Measurements from ENCODE around the gene PCDHGB6. TPM values are rescaled to one million over a fixed set of nuclear protein-coding genes. Genes with fewer than 3 reads are reported as not detected.

PCDHGB6 gene
- total RNA-seq (2022; extraction: Qiagen RNA extraction; ENCODE audit: low read depth), result 0.09 to 0.23 TPM (median 0.13 TPM) in 5 replicates

DNA sequence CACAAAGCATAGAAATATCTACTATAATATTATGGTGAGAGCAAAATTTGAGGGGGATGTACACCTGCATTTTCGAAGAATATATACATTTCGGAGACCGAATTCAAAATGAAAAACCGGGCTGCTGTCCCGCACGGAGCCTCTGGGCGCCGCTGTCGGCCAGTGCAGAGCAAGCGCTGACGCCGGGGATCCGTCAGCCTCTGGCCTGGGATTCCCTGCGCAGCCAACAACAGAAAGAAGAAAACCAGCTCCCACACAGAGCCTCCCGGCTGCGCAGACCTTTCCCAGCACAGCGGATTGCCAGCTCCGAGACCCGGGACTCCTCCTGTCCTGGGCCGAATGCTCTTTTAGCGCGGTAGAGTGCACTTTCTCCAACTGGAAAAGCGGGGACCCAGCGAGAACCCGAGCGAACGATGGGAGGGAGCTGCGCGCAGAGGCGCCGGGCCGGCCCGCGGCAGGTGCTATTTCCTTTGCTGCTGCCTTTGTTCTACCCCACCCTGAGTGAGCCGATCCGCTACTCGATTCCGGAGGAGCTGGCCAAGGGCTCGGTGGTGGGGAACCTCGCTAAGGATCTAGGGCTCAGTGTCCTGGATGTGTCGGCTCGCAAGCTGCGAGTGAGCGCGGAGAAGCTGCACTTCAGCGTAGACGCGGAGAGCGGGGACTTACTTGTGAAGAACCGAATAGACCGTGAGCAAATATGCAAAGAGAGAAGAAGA, at the start of gene PCDHGB6:
Gene PCDHGB6 (plus strand): TSS at position 232 of the 716 bp plus-strand sequence. CDS start 182 bp downstream, at position 414.

DNA sequence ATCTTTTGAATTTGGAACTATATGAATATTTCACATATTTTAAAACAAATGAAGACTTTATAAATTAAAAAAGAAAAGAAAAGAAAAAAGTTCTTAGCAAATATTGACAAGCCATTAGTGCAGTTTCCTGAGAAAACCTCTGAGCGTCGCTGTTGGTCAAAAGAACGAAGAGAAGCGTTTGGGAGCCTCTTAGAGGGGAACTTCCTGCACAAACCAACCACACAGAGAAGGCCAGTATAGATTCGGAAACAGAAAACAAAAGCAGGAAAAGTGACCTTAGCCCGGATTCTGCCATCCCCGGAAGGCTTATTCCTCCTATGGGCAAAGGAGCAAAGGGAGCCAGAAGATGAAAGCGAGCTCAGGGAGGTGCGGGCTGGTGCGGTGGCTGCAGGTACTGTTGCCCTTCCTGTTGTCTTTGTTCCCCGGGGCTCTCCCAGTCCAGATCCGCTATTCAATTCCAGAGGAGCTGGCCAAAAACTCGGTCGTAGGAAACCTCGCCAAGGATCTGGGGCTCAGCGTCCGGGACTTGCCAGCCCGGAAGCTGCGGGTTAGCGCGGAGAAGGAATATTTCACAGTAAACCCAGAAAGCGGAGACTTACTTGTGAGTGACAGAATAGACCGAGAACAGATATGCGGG, 47.9 kb upstream of the PCDHGB6 start, which contains the start of gene PCDHGB2:
Gene PCDHGB2 (plus strand): TSS at position 205 of the 637 bp plus-strand sequence. CDS start 142 bp downstream, at position 347.

DNA sequence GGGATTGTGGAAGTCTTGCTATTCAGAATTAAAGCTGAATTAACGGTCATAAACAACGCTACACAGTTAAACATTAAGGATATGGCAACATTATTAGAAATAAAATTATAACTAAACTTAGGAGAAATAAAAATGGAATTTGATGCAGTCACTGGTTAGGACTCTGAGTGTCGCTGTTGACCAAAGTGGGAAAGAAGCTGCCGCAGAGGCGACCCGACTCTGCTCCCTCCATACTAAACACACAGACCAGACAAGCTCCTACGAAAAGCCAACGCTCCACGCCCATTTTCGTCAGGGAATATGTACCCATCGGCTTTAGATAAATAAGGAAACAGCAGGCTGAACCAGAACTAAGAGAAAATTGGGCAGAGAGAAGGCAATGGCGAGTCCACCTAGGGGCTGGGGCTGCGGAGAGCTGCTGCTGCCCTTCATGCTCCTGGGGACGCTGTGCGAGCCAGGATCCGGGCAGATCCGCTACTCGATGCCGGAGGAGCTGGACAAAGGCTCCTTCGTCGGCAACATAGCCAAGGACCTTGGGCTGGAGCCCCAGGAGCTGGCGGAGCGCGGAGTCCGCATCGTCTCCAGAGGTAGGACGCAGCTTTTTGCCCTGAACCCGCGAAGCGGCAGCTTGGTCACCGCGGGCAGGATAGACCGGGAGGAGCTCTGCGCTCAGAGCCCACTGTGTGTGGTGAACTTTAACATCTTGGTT, 43.7 kb upstream of the PCDHGB6 start, which contains the start of gene PCDHGA5:
Gene PCDHGA5 (plus strand): TSS at position 211 of the 709 bp plus-strand sequence. CDS start 169 bp downstream, at position 380.

DNA sequence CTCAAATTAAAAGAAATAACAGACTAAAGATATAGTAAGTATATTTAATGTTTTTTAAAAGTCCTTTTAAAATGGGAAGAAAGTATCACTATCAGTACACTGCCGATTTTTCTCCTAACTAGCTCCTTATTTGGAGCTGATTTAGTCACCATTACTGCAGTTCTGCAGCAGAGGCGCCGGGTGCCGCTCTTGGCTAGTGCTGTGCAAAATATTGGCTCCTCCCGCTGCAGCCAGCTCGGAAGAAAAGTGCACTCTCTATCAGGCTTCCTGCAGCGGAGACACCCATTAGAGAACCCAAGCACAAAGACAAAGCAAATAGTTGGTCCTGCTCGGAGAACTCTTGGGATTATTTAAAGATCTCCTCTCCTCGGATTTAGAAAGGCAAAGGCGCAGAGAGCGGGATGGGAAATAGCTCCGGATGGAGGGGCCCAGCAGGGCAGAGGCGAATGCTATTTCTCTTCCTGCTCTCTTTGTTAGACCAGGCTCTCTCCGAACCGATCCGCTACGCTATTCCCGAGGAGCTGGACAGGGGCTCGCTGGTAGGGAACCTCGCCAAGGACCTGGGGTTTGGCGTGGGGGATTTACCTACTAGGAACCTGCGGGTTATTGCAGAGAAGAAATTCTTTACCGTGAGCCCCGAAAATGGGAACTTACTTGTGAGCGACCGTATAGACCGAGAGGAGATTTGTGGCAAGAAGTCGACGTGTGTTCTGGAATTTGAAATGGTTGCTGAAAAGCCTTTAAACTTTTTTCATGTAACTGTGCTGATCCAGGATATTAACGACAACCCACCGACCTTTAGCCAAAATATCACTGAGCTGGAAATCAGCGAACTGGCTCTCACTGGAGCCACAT, 37.6 kb upstream of the PCDHGB6 start, which contains the start of gene PCDHGB3:
Gene PCDHGB3 (plus strand): TSS at position 249 of the 855 bp plus-strand sequence. CDS start 153 bp downstream, at position 402.

DNA sequence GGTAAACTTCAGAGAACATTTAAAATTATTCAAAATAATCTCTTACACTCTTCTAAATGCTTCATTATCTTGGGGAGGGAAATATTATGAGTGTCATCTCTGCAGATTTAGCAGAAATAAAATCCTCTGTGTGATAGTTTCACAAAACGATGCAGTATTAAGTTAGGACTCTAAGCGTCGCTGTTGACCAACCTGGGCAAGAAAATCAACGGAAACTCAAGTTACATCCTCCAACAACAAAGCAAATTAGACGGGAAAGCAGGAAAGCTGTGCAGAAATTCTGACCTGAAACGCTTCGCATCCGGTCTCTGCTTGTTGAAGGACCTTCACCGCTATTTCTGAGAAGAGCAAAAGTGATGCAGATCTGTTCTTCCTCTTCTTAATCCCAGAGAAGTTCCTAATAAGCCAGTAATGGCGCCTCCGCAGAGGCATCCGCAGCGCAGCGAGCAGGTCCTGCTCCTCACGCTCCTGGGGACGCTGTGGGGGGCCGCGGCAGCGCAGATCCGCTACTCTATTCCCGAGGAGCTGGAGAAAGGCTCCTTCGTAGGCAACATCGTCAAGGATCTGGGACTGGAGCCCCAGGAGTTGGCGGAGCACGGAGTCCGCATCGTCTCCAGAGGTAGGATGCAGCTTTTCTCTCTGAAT, 34.0 kb upstream of the PCDHGB6 start, which contains the start of gene PCDHGA6:
Gene PCDHGA6 (plus strand): TSS at position 219 of the 645 bp plus-strand sequence. CDS start 193 bp downstream, at position 412.

DNA sequence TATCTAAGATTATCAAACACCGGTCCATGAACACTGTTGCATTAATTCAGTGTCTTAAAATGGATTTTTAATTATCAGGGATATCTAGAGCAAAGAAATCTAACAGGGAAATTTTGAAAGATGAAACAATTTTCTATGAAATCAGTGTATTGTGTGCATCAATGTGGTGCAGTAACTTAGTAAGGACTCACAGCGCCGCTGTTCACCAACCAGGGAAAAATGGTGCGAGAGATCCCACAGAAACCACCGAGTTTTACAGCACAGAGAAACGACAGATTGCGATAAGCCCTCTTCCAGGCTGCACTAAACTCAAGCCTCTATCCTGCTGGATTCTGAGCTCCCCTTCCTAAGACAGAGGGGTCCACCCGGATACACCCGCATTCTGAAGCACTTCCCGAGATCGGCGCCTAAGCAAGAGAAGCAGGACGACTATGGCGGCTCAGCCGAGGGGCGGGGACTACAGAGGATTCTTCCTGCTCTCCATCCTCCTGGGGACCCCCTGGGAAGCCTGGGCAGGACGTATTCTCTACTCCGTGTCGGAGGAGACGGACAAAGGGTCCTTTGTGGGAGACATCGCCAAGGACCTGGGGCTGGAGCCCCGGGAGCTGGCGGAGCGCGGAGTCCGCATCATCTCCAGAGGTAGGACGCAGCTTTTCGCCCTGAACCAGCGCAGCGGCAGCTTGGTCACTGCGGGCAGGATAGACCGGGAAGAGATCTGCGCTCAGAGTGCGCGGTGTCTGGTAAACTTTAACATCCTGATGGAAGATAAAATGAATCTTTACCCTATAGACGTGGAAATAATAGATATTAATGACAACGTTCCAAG, 25.1 kb upstream of the PCDHGB6 start, which contains the start of gene PCDHGA7:
Gene PCDHGA7 (plus strand): TSS at position 274 of the 826 bp plus-strand sequence. CDS start 158 bp downstream, at position 432.

DNA sequence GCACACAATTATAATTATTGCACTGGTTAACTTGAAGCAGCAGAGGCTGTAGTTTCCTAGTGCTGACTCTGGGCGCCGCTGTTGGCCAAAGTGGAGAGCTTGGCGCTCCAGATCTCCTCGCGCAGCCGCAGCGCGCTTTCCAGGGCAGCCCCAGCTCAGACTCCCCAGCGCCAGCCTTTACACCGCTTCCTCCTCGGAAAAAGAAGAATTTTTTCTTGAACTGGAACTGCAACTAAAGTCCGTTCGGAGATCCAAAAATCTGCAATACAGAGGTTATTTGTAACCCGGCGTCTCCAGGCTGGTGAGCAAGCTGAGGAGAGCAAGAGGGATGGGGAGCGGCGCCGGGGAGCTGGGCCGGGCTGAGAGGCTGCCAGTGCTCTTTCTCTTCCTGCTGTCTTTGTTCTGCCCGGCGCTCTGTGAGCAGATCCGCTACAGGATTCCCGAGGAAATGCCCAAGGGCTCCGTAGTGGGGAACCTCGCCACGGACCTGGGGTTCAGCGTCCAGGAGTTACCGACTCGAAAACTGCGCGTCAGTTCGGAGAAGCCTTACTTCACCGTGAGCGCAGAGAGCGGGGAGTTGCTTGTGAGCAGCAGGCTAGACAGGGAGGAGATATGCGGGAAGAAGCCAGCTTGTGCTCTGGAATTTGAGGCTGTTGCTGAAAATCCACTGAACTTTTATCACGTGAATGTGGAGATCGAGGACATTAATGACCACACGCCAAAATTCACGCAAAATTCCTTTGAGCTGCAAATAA, 20.1 kb upstream of the PCDHGB6 start, which contains the start of gene PCDHGB4:
Gene PCDHGB4 (plus strand): TSS at position 142 of the 755 bp plus-strand sequence. CDS start 187 bp downstream, at position 329.

DNA sequence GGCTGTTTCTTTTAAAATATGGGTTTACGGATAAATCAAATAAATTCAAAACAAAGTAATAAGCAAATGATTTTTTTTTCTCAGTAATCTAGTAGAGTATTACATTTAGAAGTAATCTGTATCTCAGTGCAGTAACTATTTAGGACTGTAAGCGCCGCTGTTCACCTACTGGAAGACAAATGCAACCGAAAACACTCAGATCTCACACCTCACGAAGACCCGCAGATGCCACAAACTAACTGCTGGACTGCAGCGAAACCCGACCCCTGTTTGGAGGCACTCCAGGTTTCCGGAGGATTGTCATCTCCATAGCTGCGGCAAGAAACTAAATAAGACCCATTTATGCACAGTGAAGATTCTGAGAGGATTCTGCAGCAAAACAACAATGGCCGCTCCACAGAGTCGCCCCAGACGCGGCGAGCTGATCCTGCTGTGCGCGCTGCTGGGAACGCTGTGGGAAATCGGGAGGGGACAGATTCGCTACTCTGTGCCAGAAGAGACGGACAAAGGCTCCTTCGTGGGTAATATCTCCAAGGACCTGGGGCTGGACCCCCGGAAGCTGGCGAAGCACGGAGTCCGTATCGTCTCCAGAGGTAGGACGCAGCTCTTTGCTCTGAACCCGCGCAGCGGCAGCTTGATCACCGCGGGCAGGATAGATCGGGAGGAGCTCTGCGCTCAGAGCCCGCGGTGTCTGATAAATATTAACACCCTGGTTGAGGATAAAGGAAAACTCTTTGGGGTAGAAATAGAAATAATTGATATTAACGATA, 15.2 kb upstream of the PCDHGB6 start, which contains the start of gene PCDHGA8:
Gene PCDHGA8 (plus strand): TSS at position 205 of the 770 bp plus-strand sequence. CDS start 181 bp downstream, at position 386.

DNA sequence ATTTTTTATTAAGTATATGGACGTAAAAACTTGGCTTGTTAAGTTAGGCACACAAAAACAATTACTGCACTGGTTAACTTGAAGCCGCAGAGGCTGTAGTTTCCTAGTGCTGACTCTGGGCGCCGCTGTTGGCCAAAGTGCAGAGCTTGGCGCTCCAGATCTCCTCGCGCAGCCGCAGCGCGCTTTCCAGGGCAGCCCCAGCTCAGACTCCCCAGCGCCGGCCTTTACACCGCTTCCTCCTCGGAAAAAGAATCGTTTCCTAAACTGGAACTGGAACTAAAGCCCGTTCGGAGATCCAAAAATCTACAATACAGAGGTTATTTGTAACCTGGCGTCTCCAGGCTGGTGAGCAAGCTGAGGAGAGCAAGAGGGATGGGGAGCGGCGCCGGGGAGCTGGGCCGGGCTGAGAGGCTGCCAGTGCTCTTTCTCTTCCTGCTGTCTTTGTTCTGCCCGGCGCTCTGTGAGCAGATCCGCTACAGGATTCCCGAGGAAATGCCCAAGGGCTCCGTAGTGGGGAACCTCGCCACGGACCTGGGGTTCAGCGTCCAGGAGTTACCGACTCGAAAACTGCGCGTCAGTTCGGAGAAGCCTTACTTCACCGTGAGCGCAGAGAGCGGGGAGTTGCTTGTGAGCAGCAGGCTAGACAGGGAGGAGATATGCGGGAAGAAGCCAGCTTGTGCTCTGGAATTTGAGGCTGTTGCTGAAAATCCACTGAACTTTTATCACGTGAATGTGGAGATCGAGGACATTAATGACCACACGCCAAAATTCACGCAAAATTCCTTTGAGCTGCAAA, 9.9 kb upstream of the PCDHGB6 start, which contains the start of gene PCDHGB5:
Gene PCDHGB5 (plus strand): TSS at position 192 of the 796 bp plus-strand sequence. CDS start 181 bp downstream, at position 373.

DNA sequence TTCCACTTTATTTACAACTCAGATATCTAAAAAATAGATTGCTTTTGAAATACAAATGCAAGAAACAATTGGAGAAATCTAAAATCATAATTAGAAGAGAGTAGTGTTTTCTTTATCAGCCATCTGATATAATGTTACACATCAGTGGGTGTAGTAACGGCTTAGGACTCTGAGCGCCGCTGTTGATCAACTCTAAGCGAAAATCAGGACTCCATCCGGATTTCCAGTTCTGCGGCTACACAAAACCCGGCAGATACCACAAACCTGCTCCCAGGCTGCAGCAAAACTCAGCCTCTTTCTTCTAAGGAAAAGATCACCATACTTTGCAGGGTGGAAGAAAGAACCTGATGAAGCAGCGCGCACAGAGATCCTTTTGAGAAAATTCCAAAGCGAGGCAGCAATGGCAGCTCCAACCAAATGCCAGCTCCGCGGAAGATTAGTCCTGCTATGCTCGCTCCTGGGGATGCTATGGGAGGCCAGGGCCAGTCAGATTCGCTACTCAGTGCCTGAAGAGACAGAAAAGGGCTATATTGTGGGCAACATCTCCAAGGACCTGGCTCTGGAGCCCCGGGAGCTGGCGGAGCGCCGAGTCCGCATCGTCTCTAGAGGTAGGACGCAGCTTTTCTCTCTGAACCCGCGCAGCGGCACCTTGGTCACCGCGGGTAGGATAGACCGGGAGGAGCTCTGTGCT, 5.1 kb upstream of the PCDHGB6 start, which contains the start of gene PCDHGA9:
Gene PCDHGA9 (plus strand): TSS at position 226 of the 691 bp plus-strand sequence. CDS start 175 bp downstream, at position 401.

DNA sequence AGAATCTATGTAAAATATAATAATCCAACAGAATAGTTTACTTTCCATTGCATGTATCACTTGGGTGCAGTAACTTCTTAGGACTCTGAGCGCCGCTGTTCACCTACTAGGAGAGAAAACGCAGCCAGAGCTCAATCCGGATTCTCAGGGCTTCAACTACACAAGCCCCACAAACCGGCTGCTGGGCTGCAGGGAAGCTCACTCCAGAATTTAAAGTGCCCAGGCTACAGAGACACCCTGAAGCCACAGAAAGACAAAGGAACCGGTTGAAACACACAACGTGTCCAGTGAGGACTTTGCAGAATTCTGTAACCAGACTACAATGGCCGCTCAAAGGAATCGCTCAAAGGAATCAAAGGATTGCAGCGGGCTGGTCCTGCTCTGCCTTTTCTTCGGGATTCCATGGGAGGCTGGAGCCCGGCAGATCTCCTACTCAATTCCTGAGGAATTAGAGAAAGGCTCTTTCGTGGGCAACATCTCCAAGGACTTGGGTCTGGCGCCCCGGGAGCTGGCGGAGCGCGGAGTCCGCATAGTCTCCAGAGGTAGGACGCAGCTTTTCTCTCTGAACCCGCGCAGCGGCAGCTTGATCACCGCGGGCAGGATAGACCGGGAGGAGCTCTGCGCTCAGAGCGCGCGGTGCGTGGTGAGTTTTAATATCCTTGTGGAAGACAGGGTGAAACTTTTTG, 5.2 kb downstream of the PCDHGB6 start, which contains the start of gene PCDHGA10:
Gene PCDHGA10 (plus strand): TSS at position 134 of the 686 bp plus-strand sequence. CDS start 189 bp downstream, at position 323.

DNA sequence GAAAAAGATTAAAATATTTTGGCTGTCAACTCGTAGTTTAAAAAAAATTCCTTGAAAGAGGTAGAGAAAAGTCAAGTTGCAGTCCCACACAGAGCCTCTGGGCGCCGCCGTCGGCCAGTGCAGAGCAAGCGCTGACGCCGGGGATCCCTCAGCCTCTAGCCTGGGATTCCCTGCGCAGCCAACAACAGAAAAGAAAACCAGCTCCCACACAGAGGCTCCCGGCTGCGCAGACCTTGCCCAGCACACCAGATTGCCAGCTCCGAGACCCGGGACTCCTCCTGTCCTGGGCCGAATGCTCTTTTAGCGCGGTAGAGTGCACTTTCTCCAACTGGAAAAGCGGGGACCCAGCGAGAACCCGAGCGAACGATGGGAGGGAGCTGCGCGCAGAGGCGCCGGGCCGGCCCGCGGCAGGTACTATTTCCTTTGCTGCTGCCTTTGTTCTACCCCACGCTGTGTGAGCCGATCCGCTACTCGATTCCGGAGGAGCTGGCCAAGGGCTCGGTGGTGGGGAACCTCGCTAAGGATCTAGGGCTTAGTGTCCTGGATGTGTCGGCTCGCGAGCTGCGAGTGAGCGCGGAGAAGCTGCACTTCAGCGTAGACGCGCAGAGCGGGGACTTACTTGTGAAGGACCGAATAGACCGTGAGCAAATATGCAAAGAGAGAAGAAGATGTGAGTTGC, 9.8 kb downstream of the PCDHGB6 start, which contains the start of gene PCDHGB7:
Gene PCDHGB7 (plus strand): TSS at position 184 of the 679 bp plus-strand sequence. CDS start 183 bp downstream, at position 367.

DNA sequence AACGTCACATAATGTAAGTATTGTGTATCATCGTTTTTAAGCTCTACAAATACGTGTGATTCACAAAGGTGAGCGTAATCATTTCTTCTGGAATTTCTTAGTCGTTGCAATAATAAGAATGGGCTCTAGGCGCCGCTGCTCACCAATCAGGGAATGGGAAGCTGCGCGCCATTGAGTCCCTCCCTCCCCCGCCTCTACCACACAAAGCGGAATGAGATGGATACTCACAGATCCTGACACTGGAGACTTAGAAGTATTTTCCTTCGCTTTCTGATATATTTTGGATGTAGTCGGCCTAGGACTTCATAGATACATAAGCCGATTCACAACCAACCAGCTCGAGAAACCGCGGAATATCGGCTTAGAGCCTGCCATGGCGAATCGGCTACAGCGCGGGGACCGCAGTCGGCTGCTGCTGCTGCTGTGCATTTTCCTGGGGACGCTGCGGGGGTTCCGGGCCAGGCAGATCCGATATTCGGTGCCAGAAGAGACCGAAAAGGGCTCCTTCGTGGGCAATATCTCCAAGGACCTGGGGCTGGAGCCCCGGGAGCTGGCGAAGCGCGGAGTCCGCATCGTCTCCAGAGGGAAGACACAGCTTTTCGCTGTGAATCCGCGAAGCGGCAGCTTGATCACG, 13.2 kb downstream of the PCDHGB6 start, which contains the start of gene PCDHGA11:
Gene PCDHGA11 (plus strand): TSS at position 197 of the 634 bp plus-strand sequence. CDS start 177 bp downstream, at position 374.

DNA sequence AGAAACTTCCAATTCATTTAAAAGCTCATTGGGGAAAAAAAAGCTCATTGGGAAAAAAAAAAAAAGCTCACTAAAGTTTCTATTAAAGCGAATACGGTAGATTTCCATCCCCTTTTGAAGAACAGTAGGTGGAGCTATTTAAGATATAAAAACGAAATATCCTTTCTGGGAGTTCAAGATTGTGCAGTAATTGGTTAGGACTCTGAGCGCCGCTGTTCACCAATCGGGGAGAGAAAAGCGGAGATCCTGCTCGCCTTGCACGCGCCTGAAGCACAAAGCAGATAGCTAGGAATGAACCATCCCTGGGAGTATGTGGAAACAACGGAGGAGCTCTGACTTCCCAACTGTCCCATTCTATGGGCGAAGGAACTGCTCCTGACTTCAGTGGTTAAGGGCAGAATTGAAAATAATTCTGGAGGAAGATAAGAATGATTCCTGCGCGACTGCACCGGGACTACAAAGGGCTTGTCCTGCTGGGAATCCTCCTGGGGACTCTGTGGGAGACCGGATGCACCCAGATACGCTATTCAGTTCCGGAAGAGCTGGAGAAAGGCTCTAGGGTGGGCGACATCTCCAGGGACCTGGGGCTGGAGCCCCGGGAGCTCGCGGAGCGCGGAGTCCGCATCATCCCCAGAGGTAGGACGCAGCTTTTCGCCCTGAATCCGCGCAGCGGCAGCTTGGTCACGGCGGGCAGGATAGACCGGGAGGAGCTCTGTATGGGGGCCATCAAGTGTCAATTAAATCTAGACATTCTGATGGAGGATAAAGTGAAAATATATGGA, 22.7 kb downstream of the PCDHGB6 start, which contains the start of gene PCDHGA12:
Gene PCDHGA12 (plus strand): TSS at position 176 of the 782 bp plus-strand sequence. CDS start 253 bp downstream, at position 429.

